Measurements from ENCODE around the gene SORCS2.
A peak's percentile ranks its signal among the peaks of the same experiment; 100 is the strongest.

SORCS2 gene

DNA sequence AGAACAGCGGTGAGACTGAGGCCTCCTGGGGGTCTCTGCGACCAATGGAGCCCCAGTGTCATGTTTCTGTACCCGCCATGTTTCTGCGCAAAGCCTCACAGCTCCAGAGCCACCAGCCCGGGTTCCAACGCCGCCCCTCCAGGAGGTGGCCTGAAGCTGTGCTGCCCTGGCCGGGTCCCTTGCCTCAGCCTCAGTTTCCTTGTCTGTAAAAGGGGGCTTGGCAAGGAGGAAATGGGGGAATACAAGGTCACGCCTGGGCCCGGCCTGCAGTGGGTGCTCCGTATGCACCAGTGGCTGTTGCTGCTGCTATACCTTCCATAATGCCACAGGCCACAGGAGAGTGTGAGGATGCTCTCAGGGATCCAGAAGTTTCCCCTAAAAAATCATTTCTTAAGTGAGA, 517.8 kb downstream of the SORCS2 start:
- DNase-seq = no peak

DNA sequence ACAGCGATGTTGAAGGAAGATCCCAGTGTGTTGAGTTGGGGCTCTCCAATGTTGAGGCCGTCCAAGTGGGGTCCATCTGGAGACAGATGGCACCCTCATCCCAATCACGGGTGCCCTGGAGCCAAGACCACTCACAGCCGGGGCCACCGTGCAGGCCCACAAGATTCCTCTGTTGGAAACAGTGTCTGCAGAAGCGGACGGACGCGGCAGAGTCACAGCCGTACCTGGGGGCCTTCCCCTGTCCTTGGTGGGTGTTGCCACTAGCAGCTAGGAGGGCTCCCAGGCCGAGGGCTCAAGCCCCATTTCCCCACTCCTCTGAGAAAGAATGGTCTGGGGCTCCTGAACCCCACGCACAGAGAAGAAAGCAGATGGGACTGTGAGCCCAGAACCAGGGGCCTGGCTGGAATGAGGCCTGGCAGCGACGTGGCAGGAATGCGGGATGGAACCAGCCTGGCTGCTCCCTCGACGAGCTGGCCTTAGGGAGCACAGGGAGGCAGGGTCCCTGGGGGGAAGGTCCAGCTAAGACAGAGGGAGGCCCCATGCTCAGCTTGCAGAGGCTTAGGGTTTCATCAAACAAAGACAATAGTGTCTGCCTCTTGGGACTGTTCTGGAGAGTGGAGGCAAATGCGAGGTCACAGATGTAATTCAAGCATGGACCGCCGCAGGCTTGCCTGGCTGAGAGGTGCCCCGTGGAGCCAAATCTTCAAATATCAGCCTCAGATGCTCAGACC, 518.4 kb downstream of the SORCS2 start:
- no peak for DNase-seq

DNA sequence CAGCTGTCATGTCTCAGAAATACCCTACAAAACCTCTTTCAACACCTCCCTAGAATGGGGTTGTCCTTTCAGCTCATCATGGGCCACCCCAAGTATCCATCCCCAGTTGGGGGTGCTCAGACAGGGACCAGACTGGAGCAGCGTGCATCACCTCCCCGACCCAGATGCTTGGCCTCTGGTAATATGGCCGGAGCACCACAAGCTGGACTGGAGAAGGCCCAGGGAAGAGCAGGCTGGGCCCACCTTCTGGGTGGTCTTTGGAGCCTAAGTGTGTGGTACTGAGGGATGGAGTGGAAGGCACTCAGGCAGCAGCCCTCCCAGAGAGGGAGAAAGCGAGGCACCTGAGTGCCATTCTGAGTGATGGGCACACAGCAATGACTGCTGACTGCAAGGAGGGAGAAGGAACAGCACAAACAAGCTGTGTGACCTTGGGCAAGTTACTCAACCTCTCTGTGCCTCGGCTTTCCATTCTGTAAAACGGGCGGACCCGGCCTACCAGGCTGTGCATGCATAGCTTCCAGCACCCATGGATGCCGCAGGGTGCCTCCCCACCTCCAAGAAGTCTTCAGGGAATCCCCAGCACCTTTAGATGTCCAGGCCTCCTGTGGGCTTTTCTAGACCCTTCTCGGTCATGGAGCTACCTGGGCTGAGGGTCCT, 519.1 kb downstream of the SORCS2 start:
- DNase-seq = no peak

DNA sequence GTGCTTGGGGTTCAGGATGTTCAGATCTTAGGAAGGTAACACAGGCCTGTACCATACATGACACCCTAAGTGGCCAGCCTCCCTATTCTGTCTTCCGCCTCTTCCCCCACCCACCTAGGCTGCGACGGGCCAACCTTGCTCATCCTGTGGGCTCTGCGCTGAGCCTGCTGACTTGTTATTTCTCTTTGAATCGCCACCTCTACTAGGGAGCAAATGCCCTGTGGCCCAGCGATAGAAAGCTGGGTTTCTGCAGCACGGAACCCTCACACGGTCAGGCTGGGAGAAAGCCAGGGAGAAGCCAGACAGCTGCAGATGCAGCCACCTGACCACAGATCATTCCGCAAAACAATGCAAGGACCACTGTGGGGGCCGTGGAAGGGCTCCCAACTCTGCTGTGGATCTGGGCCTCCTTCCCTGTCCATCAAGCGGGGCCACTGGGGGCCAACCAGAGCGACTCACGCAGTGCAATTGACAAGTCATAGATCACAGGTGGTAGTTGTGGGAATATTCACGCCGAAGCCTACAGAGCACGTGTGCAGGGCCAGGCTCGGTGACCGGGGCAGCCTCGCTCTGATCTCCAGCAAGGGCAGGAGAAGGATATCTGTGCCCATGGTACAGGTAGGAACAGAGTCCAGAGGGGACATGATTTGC, 519.8 kb downstream of the SORCS2 start:
- DNase-seq = no peak

DNA sequence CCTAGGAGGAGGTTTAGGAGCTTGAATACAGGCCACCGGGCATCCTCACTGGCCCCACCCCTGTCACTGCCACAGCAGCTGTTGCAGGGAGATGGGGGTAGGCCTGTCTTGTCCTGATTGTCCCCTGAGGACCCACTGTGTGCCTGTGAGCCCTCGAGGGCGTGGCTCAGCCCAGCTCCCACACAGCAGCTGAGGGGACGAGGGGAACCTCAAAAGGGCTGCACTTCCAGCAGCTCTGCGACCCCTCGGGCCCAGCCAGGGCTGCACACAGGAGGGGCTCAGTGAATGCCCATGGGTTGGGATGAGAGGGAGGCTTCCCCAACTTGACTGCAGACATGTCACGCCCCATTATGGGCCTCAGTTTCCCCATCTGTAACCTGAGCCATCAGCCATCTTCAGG, 521.4 kb downstream of the SORCS2 start:
- no peak for DNase-seq

DNA sequence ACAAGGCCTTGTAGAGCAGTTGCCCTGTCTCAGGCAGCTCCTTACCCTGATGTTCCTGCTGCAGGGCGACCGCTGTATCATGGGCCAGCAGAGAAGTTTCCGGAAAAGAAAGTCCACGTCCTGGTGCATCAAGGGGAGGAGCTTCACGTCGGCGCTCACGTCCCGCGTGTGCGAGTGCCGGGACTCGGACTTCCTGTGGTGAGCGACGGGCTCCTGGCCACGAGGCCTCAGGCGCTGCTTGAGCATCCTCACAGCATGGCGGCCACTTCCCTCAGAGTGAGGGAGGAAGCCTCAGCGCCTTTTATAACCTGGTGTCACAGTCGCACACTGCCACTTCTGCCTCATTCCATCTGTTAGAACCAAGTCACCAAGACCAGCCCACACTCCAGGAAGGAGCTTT, 521.8 kb downstream of the SORCS2 start:
- no peak for DNase-seq

DNA sequence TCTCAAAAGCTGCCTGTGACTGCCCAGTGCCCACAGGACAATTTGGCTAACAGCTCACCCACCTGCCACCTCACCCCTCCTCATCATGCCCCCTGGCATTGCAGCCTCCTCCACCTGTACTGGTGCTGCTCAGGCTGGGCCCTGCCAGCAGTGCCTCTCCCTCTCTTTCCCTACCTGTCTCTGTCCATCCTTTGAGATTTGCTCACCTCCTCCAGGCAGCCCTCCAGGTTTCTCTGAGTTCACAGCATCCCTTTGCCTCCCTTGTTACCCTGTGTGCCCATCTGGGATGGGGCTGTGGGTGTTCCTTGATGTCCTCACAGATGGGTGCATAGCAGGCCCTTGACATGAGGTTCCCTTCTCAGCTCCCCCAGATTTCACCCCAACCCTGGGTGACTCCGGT, 522.4 kb downstream of the SORCS2 start:
- no peak for DNase-seq

DNA sequence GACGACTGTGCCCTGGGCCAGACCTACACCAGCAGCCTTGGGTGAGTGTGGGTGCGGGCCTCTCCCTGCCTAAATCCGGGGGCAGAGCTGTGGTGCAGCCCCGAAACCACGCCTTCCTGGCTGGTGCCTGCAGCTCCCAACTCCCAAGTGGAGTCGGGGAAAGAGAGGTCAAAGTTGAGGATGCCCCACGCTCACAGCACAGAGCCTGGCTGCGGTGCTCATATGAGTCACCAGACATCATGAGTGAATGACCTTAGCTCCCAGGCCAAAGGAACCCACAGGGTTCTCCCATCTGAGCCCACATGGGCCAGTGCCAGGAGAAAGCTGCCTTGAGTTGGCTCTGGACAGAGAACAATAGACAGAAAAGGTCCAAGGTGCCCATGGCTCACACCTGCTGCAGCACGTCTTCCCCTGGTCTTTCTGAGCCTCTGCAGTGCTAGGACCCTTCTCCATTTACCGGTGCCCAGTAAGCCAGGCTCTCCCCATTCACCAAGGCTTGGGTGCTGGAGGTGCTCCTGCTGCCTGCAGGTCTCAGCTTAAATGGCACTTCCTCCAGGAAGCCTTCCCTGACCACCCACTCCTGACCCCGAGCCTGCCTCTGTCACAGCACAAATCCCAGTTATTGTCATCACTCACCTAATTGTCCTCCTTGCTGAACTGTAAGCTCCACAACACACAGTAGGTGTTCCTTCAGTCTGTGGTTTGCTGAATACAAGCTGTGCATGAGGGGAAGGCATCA, 523.1 kb downstream of the SORCS2 start:
- no peak for DNase-seq

DNA sequence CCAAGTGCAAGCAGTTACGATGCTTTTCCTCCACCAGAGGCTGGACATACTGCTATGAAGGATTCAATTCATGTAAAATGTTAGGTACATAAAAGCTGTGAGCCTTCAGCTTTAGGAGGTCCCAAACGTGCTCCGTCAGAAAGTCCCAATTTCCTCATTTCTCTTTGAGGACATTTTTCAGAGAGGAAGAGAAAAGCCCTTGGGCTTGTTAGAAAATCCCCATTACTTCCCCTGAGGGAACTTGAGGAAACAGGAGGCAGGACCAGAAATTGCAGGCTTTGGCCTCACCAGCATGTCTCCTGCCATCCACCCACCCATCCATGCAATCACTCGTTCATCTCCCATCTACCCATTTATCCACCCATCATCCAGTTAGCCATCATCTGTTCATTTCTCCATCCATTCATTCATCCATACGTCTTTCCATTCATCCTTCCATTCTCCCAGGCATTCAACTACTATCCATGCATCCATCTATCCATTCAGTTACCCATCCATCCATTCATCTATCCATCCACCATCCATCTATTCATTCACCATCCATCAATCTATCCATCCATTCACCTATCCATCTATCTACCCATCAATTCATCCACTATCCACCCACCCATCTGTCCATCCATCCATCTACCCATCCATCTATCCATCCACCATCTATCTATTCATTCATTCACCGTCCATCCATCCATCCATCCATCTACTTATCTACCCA, 523.8 kb downstream of the SORCS2 start:
- DNase-seq = no peak

DNA sequence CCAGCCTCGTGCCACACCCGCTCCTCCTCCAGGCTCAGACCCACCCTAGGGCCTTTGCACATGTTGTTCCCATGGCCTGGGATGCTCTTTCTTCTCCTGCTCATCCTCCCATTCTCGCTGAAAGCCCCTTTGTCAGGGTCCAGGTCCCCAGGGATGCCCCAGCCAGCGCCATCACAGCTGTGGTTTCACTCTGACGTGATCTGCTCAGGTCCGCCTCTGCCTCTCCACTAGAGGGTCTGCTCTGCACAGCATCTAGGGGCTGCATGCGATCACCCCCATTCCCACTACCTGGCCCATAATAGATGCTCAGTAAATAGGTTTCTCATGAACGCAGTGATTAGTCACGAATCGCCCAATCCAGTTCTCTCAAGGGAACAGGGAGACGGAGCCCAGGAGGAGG, 524.8 kb downstream of the SORCS2 start:
- DNase-seq = no peak

DNA sequence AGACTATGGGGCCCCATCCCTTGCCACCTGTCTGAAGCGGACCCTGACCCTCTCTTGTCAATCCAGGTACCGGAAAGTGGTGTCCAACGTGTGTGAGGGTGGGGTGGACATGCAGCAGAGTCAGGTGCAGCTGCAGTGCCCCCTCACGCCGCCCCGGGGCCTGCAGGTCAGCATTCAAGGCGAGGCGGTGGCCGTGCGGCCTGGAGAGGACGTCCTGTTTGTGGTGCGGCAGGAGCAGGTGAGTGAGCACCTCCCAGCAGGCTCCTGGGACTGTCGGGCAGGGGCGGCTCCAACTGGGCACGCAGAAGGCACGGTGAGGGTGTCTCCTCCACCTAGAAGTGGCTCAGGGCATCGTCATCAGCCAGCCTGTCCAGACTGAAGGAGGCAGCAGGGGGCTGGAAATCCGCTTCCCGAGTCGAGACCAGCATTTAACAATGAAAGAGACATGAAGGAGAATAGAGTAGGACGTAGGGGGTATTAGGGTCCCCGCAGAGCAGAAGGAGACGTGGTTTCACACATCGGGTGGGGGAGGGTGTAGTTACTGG, 525.7 kb downstream of the SORCS2 start:
- DNase-seq = no peak

DNA sequence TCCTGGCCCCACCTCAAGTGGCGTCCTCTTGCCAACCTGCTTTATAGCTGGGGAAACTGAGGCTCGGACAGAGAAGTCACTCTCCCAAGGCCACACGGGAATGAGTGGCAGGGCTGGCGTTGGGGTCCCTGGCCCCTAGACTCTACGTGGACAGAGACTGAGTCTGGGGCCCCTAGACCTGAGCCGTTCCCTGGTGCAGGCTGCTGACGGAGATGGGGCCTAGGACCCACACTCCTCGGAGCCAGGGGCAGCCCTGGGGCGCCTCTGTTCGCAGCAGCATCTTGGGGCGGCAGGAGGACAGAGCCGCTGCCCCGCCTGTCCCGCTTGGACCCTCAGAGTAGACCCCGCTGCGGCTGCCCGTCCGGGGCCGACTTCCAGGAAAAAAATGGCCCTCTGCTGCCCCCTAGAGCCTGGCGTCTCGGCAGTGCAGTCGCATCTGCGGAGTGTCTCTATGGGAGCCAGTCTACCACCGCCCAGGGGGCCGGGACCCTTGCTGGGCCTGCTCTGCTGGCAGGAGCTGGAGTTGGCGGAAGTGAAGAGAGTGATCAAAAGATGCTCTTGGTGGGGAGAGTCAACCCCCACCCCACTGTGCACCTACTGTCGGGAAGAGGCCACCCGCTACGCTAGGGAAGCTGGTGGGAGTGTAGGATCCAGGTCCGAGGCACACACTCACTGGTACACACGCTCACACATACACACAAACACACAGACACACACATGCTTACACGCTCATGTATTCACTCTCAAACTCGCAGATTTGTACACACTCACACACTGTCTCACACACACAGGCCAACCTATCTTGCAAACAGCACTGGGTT, 527.2 kb downstream of the SORCS2 start:
- DNase-seq = peak; percentile 89

DNA sequence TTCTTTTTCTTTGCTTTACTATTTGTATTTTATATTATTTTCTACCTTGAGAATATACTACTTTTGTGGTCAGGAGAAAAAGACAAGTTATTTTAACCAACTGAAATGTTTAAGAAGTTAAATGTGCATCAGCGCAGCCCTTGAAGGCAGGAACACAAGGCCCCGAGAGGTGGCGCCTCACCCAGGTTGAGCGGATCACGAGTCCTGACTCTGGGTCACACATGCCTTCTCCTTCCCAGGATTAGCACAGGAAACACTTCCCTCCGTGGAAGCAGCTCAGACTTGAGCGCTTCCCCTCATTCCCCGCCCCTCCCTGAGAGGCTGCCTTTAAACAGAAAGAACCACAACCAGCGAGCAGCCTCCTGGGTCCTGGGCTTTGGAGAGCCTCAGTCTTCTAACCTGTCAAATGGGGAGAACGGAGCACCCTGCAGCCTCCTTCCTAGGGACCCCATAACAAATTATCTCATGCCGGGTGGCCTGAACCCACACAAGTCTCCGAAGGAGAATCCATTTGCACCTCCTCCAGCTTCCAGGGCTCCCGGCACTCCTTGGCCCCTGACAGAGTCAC, 529.7 kb downstream of the SORCS2 start:
- DNase-seq = no peak

DNA sequence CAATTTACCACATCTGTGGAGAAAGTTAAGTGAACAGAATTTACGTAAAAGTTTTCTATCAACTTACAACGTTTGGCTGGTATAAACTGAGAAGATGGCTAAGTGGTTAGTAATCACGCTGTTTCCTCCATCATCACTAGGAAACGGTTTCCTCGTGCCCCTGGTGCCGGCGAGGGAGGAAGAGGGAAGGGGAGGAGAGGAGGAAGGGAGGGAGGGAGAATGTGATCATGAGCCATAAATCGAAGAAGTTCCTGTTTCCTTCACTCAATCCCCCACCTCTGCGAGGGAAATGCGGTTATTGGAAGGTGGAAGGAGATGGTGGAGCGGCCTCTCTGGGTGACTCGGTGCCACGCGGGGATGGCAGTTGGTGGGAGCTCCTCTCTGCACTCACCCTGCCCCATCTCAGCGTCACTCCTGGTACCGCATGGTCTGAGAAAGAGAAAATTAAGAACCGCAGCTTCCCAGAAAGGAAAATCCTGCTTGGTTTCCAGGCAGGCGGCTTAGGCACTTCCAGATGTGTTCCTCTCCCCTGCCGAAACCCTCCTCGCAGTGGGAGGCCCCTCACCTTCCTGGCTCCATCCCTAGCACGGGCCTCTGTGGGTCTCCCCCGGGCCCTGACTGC, 530.5 kb downstream of the SORCS2 start:
- no peak for DNase-seq

DNA sequence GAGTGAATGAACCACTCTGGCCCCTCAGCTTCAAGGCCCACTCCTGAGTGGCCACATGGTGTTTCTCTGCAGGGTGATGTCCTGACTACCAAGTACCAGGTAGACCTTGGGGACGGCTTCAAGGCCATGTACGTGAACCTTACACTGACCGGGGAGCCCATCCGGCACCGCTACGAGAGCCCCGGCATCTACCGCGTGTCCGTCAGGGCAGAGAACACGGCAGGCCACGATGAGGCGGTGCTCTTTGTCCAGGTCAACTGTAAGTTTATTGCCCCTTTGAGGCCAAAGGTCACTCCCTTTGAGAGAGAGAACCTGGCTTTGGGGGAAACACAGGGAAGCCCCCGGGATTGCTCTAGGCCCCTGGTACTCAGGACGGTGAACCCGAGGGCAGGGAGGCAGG, 531.3 kb downstream of the SORCS2 start:
- no peak for DNase-seq

DNA sequence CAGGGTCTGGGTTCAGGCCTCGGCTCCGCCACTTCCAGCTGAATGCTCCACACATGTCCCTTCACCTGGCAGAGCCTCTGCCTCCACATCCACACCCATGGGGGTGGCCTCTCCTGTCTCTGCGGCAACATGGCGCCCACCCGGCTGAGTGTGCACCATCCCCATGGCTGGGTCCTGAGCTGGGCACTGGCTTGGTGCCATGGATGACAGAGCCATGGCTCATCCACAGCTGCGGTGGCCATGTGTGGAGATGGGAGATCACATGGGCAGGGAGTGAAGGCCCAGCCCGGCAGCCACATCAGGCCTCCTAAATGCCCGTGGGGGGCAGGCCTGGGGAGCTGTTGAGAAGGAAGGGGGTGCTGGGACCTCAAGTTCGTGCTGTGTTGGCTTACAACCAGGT, 533.6 kb downstream of the SORCS2 start:
- DNase-seq = no peak

DNA sequence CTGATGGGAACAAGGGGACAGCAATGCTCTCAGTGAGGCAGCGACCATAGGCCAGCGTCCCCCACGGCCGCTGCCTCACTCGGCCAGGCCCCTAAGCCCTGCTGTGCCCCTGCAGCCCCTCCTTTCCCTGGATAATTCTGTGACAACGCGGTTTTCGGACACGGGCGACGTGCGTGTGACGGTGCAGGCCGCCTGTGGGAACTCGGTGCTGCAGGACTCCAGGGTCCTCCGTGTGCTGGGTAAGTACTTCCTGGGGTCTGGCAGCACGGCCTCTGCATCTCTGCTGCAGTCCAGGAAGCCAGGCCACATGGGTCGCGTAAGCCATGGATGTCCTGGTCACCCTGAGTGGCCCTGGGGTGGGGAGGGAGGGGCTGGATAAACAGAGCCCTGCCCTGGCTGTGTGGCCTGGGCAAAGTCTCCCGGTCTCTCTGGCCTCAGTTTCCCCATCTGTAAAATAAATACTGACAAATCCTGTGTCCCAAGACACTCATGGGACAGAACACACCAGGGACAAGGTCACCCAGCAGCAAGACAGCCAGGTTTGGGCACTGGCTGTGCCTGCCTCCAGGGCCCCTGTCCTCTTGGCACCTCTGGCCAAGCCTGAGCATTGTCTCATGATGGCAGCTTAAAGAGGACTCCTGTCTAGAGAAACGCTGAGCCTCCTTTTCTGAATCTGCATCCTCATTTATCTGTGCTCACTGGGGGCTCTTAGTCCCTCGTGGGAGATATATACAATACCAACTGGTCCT, 534.5 kb downstream of the SORCS2 start:
- no peak for DNase-seq

DNA sequence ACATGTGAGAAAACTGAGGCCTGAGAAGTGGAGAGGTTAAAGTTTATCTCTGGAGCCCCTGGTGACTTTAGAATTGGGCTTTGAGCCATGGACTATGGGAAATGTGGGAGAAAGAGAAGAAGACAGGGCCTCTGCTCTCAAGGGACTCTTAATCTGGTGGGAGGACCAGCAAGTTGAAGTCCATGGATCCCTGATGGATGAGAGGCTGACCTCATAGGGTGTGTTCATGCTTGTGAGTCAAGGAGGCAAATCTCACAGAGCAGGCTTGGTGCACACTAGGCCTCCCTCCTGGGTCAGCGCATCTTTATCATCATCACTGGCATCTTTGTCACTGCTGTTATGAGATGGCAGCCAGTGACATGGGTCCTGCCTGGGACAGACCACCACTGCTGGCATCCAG, 535.4 kb downstream of the SORCS2 start:
- no peak for DNase-seq

DNA sequence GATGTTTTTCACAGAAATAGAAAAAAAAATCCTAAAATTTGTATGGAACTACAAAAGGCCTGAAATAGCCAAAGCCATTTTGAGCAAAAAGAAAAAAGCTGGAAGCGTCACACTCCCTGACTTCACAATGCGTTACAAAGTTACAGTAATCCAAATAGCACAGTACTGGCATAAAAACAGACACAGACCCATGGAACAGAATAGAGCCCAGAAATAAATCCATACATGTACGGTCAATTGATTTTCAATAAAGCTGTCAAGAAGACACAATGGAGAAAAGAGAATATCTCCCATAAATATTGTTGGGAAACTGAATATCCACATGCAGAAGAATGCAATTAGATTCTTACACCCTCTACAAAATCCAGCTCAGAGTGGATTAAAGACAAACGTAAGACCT, 539.1 kb downstream of the SORCS2 start:
- DNase-seq = no peak

DNA sequence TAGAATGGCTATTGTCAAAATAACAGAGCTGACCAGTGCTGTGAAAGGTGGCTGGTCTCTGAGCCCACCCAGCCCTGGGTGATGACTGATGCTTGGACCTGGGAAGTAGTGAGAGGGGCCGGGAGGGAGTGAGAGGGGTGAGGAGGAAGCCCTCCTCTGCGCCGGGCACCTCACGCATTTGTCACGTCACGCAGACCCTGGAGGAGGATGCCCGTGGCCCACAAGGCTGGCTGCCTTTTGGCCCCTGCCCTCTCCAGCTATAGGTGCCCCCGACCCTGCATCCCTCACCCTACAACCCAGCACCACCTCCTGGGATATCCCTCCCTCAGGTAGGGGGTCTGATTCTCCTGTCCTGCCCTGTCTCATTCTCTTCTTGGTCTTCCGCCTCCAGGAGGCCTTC, 539.9 kb downstream of the SORCS2 start:
- DNase-seq = no peak

Data from activated CD8-positive, alpha-beta memory T cell treated with anti-CD3 and anti-CD28 coated beads, Interleukin-2, amount 50 U/mL, for 48 hours (primary cell).